ENCODE data around the gene RPL21.

RPL21 gene

DNA sequence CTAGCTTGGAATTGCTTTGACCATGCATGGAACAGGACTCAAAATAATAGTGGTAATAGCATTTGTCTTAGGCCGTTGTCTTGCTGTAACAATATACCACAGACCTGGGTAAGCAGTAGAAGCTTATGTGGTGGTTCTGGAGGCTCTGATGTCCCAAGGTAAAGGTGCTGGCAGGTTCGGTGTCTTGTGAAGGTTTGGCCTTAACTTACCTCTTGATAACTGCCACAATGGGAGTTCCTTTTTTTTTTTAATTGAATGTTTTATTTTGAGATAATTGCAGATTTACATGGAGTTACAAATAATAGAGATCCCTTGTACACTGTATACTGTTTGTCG is 5.8 kb downstream of the RPL21 start:
- no peak for DNase-seq
- H3K27ac ChIP-seq (ENCODE audit: insufficient read depth, low read length, poor library complexity, severe bottlenecking): no peak overlapping the region
- peaks cover 19% of the 10 kb centered on the region for H3K4me1 ChIP-seq (ENCODE audit: control insufficient read depth, insufficient read depth, low read length, poor library complexity, severe bottlenecking)
- peaks cover 33% of the 10 kb centered on the region for H3K36me3 ChIP-seq (ENCODE audit: control insufficient read depth, insufficient read depth, low read length)
- H3K9me3 ChIP-seq (ENCODE audit: control insufficient read depth, low read length): no peaks in the 10 kb centered on the region
- no peaks in the 10 kb centered on the region for H3K27me3 ChIP-seq (replicated peaks; ENCODE audit: control insufficient read depth, insufficient read depth, low read length, poor library complexity, severe bottlenecking)
- no peak overlapping the region for H3K4me3 ChIP-seq (ENCODE audit: insufficient read depth, low read depth, low read length, poor library complexity, severe bottlenecking)

DNA sequence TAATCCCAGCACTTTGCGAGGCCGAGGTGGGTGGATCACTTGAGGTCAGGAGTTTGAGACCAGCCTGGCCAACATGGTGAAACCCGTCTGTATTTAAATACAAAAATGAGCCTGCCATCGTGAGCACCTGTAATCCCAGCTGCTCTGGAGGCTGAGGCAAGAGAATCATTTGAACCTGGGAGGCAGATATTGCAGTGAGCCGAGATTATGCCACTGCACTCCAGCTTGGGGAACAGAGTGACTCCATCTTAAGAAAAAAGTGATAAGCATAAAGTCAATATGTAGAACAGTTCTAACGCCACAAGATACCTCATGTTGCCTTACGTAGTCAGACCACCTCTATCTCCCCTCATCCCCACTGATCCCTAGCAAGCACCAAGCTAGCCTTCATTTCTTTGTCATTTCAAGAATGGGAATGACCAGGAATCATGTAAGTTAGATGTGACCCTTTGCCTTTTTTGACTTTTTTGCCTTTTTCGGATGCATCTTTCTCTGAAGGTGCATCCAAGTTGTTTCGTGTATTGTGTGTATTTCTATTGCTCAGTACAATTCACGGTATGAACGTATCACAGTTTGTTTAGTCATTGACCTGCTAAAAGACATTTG is 6.4 kb downstream of the RPL21 start:
- H3K27me3 ChIP-seq (replicated peaks; ENCODE audit: control insufficient read depth, insufficient read depth, low read length, poor library complexity, severe bottlenecking): no peaks in the 10 kb centered on the region
- peaks cover 13% of the 10 kb centered on the region for H3K4me1 ChIP-seq (ENCODE audit: control insufficient read depth, insufficient read depth, low read length, poor library complexity, severe bottlenecking)
- no peak overlapping the region for H3K4me3 ChIP-seq (ENCODE audit: insufficient read depth, low read depth, low read length, poor library complexity, severe bottlenecking)
- no peaks in the 10 kb centered on the region for H3K9me3 ChIP-seq (ENCODE audit: control insufficient read depth, low read length)
- H3K36me3 ChIP-seq (ENCODE audit: control insufficient read depth, insufficient read depth, low read length): peaks cover 33% of the 10 kb centered on the region
- no peak overlapping the region for H3K27ac ChIP-seq (ENCODE audit: insufficient read depth, low read length, poor library complexity, severe bottlenecking)
- no peak for DNase-seq

DNA sequence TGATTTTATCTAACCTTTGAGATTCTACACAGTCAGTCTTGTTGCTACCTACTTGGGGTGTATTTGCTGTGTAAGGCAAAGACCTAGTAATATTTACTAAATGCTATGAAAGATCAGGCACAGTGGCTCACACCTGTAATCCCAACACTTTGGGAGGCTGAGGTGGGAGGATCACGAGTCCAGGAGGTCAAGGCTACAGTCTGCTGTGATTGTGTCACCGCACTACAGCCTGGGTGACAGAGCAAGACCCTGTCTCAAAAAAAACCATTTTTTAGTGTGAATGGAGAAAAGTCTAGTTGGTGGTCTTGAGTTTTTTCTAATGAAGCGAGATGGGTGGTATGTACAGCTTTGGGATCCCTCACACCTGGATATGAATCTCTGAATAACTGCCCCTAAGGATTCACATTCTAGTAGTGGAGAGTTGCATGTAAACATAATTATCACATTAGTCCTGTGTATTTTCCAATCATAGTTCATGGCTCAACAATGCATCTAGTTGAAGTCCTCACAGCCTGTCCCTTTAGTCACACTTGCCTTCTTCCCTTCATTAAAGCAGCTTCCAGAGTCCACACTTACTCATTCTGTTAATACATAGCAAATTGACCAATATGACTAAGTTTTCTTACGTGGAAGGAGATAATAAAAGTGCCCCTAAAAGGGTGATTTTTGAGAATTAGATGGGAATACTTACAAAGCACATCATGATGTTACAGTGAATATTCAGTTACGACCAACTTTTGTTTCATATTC is 7.5 kb downstream of the RPL21 start:
- H3K9me3 ChIP-seq (ENCODE audit: control insufficient read depth, low read length): no peaks in the 10 kb centered on the region
- H3K27ac ChIP-seq (ENCODE audit: insufficient read depth, low read length, poor library complexity, severe bottlenecking): no peak overlapping the region
- H3K36me3 ChIP-seq (ENCODE audit: control insufficient read depth, insufficient read depth, low read length): peaks cover 33% of the 10 kb centered on the region
- H3K27me3 ChIP-seq (replicated peaks; ENCODE audit: control insufficient read depth, insufficient read depth, low read length, poor library complexity, severe bottlenecking): no peaks in the 10 kb centered on the region
- no peak overlapping the region for H3K4me3 ChIP-seq (ENCODE audit: insufficient read depth, low read depth, low read length, poor library complexity, severe bottlenecking)
- DNase-seq: no peak
- H3K4me1 ChIP-seq (ENCODE audit: control insufficient read depth, insufficient read depth, low read length, poor library complexity, severe bottlenecking): peaks cover 11% of the 10 kb centered on the region

DNA sequence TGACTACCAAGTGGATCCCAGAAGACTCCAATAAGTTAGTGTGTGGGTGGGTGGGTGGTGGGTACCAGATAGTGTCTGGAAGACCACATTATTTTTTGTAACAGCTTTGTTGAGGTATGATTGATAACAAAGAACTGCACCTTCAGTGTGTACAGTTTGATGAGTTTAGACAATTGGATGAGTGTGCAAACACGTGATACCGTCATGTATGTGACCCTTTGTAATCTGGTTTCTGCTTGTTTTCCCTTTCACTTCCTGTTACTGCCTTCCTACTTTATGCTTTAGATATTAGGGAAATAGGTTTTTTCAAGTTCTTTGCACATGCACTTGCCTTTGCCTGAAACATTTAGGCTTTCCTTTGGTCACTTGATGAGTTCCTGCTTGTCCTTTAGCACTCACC is 8.5 kb downstream of the RPL21 start:
- DNase-seq: no peak
- H3K4me1 ChIP-seq (ENCODE audit: control insufficient read depth, insufficient read depth, low read length, poor library complexity, severe bottlenecking): peaks cover 11% of the 10 kb centered on the region
- H3K4me3 ChIP-seq (ENCODE audit: insufficient read depth, low read depth, low read length, poor library complexity, severe bottlenecking): no peak overlapping the region
- no peak overlapping the region for H3K27ac ChIP-seq (ENCODE audit: insufficient read depth, low read length, poor library complexity, severe bottlenecking)
- no peaks in the 10 kb centered on the region for H3K27me3 ChIP-seq (replicated peaks; ENCODE audit: control insufficient read depth, insufficient read depth, low read length, poor library complexity, severe bottlenecking)
- H3K9me3 ChIP-seq (ENCODE audit: control insufficient read depth, low read length): no peaks in the 10 kb centered on the region
- H3K36me3 ChIP-seq (ENCODE audit: control insufficient read depth, insufficient read depth, low read length): peaks cover 27% of the 10 kb centered on the region

DNA sequence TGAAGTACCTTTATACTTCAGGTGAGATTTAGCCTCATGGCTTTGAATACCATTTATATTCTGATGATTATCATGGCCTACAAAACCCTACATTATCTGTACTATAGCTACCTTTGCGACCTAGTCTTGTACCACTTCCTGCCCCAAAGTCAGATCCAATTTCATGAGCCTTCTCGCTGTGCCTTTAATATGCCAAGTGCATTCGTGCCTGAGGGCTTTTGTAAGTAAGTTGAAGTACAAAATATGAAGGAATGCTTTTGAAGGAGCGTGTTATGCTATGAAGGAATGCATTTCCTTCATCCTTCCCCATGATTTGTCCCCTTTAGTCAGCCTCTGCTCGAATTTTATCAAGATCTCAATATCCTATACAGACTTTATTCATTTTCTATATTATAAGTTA is 10.0 kb downstream of the RPL21 start:
- Histone ChIP-seq H3K4me3 (ENCODE audit: insufficient read depth, low read depth, low read length, poor library complexity, severe bottlenecking) (no peak overlapping the region), H3K27ac (ENCODE audit: insufficient read depth, low read length, poor library complexity, severe bottlenecking) (peak overlapping the region; percentile 19), H3K27me3 (replicated peaks; ENCODE audit: control insufficient read depth, insufficient read depth, low read length, poor library complexity, severe bottlenecking) (no peaks in the 10 kb centered on the region), H3K36me3 (ENCODE audit: control insufficient read depth, insufficient read depth, low read length) (peaks cover 19% of the 10 kb centered on the region), H3K4me1 (ENCODE audit: control insufficient read depth, insufficient read depth, low read length, poor library complexity, severe bottlenecking) (peaks cover 11% of the 10 kb centered on the region), H3K9me3 (ENCODE audit: control insufficient read depth, low read length) (no peaks in the 10 kb centered on the region)
- DNase-seq: no peak

DNA sequence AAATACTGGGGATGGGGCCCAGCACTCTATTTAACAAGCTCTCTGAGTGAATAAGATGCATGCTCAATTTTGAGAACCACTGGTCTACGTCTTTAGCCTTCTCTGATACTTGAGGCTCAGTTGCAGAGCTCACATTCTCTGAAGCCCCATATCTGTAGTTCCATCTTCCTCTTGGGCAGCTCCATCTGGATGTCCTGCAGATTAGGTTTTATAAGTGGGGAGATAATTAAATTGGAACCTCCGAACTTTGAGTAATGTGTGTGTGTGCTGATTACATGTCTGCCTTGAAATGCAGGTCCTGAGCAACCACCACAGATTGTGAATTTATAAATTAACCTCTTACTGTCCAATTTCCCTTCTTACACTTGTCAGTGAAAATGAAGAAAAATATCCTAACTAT is 12.1 kb downstream of the RPL21 start:
- DNase-seq: no peak
- Histone ChIP-seq H3K4me3 (ENCODE audit: insufficient read depth, low read depth, low read length, poor library complexity, severe bottlenecking) (no peak overlapping the region), H3K36me3 (ENCODE audit: control insufficient read depth, insufficient read depth, low read length) (peaks cover 3% of the 10 kb centered on the region), H3K9me3 (ENCODE audit: control insufficient read depth, low read length) (no peaks in the 10 kb centered on the region), H3K27me3 (replicated peaks; ENCODE audit: control insufficient read depth, insufficient read depth, low read length, poor library complexity, severe bottlenecking) (no peaks in the 10 kb centered on the region), H3K4me1 (ENCODE audit: control insufficient read depth, insufficient read depth, low read length, poor library complexity, severe bottlenecking) (peaks cover 11% of the 10 kb centered on the region), H3K27ac (ENCODE audit: insufficient read depth, low read length, poor library complexity, severe bottlenecking) (no peak overlapping the region)

DNA sequence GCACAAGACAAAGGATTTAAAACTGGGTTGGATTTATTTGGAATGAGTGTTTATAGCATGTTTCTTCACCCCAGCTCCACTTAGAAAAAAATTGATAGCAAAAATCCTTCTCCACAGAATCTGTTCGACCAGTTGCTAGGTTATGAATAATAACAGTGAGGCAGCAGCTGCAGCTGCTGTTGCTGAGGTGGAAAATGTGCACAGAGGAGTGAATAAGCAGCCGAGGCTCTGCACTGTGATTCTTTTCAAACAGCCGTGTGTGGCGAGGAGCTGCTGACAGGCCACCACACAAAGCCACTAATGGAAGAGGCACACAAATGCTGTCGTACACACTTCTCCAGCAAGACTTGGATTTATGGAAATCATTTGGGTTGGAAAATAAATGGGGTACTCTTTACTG is 12.8 kb downstream of the RPL21 start:
- Histone ChIP-seq H3K4me1 (ENCODE audit: control insufficient read depth, insufficient read depth, low read length, poor library complexity, severe bottlenecking) (peaks cover 11% of the 10 kb centered on the region), H3K9me3 (ENCODE audit: control insufficient read depth, low read length) (no peaks in the 10 kb centered on the region), H3K27ac (ENCODE audit: insufficient read depth, low read length, poor library complexity, severe bottlenecking) (no peak overlapping the region), H3K27me3 (replicated peaks; ENCODE audit: control insufficient read depth, insufficient read depth, low read length, poor library complexity, severe bottlenecking) (no peaks in the 10 kb centered on the region), H3K36me3 (ENCODE audit: control insufficient read depth, insufficient read depth, low read length) (no peaks in the 10 kb centered on the region), H3K4me3 (ENCODE audit: insufficient read depth, low read depth, low read length, poor library complexity, severe bottlenecking) (no peak overlapping the region)
- no peak for DNase-seq

DNA sequence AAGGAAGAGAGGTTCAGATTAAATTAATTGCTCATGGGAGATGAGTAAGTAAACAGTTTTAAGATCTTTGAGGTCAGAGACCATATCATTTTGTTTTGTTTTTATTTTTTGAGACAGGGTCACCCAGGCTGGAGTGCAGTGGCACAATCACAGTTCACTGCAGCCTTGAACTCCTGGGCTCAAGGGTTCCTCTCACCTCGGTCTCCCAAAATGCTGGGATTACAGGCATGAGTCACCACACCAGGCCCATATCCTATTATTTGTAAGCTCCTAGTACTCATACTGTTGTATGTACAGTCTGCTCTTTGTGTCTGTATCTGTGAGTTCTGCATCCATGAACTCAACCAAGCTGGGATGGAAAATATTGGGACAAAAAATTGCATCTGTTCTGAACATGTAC is 13.3 kb downstream of the RPL21 start:
- Histone ChIP-seq H3K27me3 (replicated peaks; ENCODE audit: control insufficient read depth, insufficient read depth, low read length, poor library complexity, severe bottlenecking) (no peaks in the 10 kb centered on the region), H3K27ac (ENCODE audit: insufficient read depth, low read length, poor library complexity, severe bottlenecking) (no peak overlapping the region), H3K4me1 (ENCODE audit: control insufficient read depth, insufficient read depth, low read length, poor library complexity, severe bottlenecking) (peaks cover 11% of the 10 kb centered on the region), H3K4me3 (ENCODE audit: insufficient read depth, low read depth, low read length, poor library complexity, severe bottlenecking) (no peak overlapping the region), H3K9me3 (ENCODE audit: control insufficient read depth, low read length) (no peaks in the 10 kb centered on the region), H3K36me3 (ENCODE audit: control insufficient read depth, insufficient read depth, low read length) (no peaks in the 10 kb centered on the region)
- no peak for DNase-seq

DNA sequence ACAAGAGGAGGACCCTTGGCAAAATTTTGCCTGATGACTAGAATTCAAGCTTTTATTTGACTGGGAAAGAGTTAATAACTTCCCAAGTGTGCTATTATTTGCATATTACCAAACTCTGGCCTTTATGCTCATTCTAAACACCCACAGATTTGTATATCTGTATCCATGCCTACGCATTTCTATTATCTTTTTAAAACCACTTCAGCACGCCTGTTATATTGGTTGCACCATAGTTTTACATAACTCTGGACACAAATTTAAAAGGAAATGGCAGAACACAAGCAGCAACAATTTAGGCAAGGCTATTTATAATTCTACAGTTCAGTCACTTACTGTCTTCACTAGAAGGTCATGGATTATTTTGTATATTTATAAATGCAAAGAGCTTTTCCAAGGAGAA is 15.6 kb downstream of the RPL21 start:
- H3K36me3 ChIP-seq (ENCODE audit: control insufficient read depth, insufficient read depth, low read length): no peaks in the 10 kb centered on the region
- H3K27ac ChIP-seq (ENCODE audit: insufficient read depth, low read length, poor library complexity, severe bottlenecking): no peak overlapping the region
- H3K4me3 ChIP-seq (ENCODE audit: insufficient read depth, low read depth, low read length, poor library complexity, severe bottlenecking): no peak overlapping the region
- peaks cover 6% of the 10 kb centered on the region for H3K4me1 ChIP-seq (ENCODE audit: control insufficient read depth, insufficient read depth, low read length, poor library complexity, severe bottlenecking)
- DNase-seq: no peak
- H3K27me3 ChIP-seq (replicated peaks; ENCODE audit: control insufficient read depth, insufficient read depth, low read length, poor library complexity, severe bottlenecking): peaks cover 4% of the 10 kb centered on the region
- H3K9me3 ChIP-seq (ENCODE audit: control insufficient read depth, low read length): no peaks in the 10 kb centered on the region

DNA sequence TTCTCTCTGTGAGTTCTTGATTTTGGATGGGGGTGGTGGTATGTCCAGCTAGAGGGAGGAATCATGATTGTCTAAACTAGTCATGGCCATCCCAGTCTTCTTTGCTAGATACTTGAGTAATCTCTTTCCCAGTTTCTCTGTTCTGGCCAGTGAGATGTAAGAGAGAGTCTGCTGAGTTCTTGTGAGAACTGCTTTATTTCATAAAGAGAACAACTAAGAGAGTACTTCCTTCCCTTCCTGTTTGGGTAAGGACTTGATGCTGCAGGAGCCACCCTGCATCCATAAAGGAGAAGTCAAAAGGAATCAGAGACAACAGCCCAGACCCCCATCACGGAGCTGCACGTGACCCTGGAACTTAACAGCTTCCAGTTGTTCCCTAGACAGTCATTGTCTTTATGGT is 16.2 kb downstream of the RPL21 start:
- no peak for DNase-seq
- Histone ChIP-seq H3K4me3 (ENCODE audit: insufficient read depth, low read depth, low read length, poor library complexity, severe bottlenecking) (no peak overlapping the region), H3K9me3 (ENCODE audit: control insufficient read depth, low read length) (no peaks in the 10 kb centered on the region), H3K27me3 (replicated peaks; ENCODE audit: control insufficient read depth, insufficient read depth, low read length, poor library complexity, severe bottlenecking) (peaks cover 4% of the 10 kb centered on the region), H3K4me1 (ENCODE audit: control insufficient read depth, insufficient read depth, low read length, poor library complexity, severe bottlenecking) (peaks cover 6% of the 10 kb centered on the region), H3K27ac (ENCODE audit: insufficient read depth, low read length, poor library complexity, severe bottlenecking) (no peak overlapping the region), H3K36me3 (ENCODE audit: control insufficient read depth, insufficient read depth, low read length) (no peaks in the 10 kb centered on the region)
